GM21515 (cell line): ENCODE measurements around the gene IL1RAPL2.

Experiments
- ATAC-seq: cut with Tn5 transposase; IDR thresholded peaks from one replicate; pipeline ENCODE4 v1.9.1; 2021; ENCODE audit not compliant: unreplicated experiment

Gene IL1RAPL2

DNA sequence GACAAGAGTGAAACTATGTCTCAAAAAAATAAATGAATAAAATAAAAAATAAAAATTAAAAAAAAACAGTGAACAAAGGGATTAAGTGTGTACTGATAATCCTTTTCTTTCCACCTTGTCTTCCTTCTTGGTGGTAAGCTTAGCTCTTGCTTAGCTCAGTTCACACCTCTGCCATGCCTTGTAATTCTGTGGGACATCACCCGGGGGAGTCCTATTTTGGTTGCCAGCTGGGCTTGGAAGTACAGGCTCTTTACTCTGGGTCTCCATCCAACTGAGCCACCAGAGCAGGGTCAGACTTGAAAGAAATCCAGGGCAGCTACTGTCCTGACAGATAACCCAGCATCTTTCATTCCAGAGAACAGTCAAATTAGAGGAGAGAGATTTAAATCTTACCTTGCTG is 858.7 kb downstream of the IL1RAPL2 start:
- ATAC-seq = no peak

DNA sequence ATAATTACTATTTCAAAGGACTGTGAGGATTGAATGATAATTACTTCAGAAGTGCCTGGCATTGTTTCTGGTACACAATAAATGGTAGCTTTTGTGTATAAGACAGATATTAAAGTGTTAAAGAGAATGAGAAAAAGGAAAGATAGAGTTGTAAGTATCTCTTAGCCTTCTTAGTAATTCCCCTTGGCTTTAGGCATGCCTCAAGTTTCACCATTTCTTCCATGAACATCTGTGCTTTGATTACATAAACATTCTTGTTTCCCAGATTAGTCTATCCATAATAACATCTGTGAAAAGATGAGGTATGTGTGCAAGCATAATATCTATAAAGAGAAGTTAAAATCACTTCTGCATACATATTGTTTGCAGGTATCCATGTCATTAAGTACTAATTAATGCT is 885.4 kb downstream of the IL1RAPL2 start:
- ATAC-seq = no peak

DNA sequence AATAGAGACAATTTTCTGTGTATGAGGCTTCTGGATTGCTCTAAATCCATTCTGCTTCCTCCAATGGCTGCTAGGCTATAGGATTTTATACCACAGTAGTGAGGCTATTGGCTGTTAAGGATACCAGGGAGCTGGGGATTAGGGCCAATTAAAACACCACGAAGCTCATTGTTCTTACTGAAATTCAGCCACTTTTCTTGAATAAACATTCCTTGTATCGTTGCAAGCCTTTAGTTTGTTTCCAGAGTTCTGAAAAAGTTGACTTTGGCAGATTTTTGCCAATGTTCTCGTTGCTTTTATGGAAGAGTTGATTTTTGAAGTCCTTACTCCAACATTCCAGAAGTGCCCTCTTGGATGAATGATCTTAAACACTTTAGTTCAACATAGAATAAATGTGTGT is 892.8 kb downstream of the IL1RAPL2 start:
- no peak for ATAC-seq

- no peak for ATAC-seq
These were observed 894.4 kb downstream of the IL1RAPL2 start for GRCh38 chrX:105460376-105460775.

DNA sequence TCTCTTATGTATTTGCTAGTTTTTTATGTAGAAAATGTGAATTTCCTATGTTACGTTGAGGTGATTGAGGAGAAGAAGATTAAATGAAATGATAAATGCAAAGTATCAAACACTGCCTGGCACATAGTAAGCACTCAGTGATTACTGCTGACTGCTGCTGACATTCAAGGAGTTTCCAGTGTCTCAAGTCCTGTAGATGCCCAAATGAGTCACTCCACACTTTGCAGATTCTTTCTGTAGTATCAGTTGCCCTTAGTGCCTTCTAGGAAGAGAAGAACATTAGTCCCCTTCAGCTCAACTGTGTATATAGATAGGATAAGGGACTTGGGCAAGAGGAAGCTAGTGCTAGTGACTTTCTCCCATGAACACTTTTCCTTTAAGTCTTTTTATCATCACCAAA is 895.0 kb downstream of the IL1RAPL2 start:
- ATAC-seq = no peak

GRCh38 chrX:105462186-105462585 is 896.2 kb downstream of the IL1RAPL2 start:
- no peak for ATAC-seq

GRCh38 chrX:105463473-105463872 is 897.5 kb downstream of the IL1RAPL2 start:
- ATAC-seq = no peak

DNA sequence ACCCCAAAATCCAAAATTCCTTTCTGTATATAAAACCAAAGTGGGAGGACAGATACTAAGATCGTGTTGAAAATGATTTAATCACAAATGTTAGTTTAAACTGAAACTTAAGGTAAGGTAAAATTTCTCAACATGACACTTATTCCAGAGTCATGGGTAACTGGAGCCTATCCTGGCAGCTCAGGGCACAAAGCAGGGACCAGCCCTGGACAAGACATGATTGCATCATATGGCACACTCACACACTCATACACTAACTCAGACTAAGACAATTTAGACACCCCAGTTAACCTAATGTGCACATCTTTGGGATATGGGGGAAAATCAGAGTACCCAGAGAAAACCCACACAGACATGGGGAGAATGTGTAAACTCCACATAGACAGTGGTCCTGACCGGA is 898.6 kb downstream of the IL1RAPL2 start:
- no peak for ATAC-seq

DNA sequence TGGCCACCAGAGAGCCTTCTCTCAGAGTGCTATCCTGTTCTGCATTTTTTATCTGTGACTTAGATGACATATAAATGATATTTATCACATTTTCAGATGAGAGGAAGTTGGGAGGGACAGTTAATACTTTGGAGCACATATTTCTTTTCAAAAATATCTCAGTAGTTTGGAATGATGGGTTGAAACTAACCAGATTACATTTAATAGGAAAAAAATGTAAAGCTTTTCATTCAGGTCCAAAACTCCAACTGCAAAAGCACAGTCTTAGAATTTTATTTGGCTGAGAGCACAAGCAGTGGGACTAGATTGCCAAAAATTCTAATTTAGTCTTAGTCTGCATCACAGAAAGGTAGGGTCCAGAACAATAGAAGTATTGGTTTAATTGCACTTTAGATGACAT is 902.7 kb downstream of the IL1RAPL2 start:
- no peak for ATAC-seq

GRCh38 chrX:105471597-105471996 is 905.6 kb downstream of the IL1RAPL2 start:
- ATAC-seq = no peak

- ATAC-seq = no peak
These were observed 909.8 kb downstream of the IL1RAPL2 start for GRCh38 chrX:105475801-105476200.

- no peak for ATAC-seq
These were observed 911.4 kb downstream of the IL1RAPL2 start for GRCh38 chrX:105477351-105477750.

DNA sequence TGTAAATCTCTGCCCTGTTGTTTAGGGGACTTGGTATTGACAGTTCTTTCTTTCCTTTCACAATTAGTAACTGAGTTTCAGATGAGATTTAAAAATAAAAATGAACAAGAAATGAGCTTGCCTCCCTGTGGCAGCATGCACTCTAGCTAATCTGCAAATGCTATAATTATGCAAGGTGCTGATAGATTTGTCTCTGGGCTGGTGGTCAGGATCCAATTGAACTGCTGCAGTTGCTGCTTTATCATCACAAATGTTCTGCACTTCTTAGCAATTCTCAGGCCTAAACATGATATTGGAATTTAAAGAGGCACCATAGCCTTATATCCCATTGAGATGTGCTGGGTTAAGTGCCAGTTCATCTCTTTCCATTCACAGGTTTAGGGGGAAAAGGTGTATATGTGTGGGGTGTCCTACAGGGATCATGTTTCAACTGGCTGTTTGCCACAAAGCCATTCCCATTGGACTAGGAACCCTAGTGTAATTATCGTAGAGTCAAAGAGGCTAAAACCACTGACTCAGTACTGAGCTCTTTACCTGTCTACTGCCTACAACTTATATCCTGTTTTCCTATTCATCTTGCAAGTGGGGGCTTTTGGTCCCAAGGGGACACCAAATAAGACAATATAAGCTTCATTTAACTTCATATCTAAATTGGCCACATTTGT is 914.8 kb downstream of the IL1RAPL2 start:
- no peak for ATAC-seq

- no peak for ATAC-seq
These were observed 917.0 kb downstream of the IL1RAPL2 start for GRCh38 chrX:105483011-105483410.

- ATAC-seq = no peak
These were observed 922.7 kb downstream of the IL1RAPL2 start for GRCh38 chrX:105488716-105489115.

- no peak for ATAC-seq
These were observed 929.4 kb downstream of the IL1RAPL2 start for GRCh38 chrX:105495376-105495775.

- no peak for ATAC-seq
These were observed 936.3 kb downstream of the IL1RAPL2 start for GRCh38 chrX:105502336-105502735.

- ATAC-seq = no peak
These were observed 949.6 kb downstream of the IL1RAPL2 start for GRCh38 chrX:105515561-105515960.

GRCh38 chrX:105526431-105526830 is 960.4 kb downstream of the IL1RAPL2 start:
- ATAC-seq = no peak

DNA sequence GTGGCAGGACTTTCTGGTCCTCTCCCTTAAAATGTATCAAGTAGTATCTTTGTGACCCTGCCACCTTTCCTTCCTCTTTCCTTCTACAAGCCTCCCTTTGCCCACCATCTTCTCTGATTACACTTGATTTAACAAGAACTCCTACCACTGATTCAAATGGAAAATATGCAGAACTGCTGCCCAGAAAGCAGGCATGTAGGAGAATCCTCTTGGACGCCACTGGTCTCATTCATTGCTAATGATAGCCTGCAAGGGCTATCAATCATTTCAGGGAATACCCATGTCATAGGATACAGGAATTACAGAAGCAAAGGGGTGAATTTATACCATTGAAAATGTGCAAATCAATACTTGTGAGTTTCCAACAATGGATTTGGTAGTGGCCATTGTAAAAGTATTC is 961.8 kb downstream of the IL1RAPL2 start:
- no peak for ATAC-seq

GRCh38 chrX:105533951-105534350 is 968.0 kb downstream of the IL1RAPL2 start:
- ATAC-seq = no peak

GRCh38 chrX:105543283-105543682 is 977.3 kb downstream of the IL1RAPL2 start:
- no peak for ATAC-seq

GRCh38 chrX:105550043-105550663 is 984.2 kb downstream of the IL1RAPL2 start:
- no peak for ATAC-seq
